GM10847 (cell line): ENCODE measurements around the gene NLN.

Experiments used
- POLR2A ChIP-seq: IDR thresholded peaks from 2 replicates; pipeline ENCODE4 v1.6.1; 2011; ENCODE audit not compliant: insufficient read length; ENCODE audit errors: extremely low read depth

Gene NLN

GRCh38 chr5:65721720-65722574 lies at the start of gene NLN, which contains the start of gene SGTB:
Gene NLN, plus strand, starts transcription at chr5:65722205. Its CDS starts 169 bp downstream, at chr5:65722374.
Gene SGTB, minus strand, starts transcription at chr5:65722109. Its CDS starts 1,302 bp downstream, at chr5:65720807.
- TF ChIP-seq POLR2A: peak; percentile 20

DNA sequence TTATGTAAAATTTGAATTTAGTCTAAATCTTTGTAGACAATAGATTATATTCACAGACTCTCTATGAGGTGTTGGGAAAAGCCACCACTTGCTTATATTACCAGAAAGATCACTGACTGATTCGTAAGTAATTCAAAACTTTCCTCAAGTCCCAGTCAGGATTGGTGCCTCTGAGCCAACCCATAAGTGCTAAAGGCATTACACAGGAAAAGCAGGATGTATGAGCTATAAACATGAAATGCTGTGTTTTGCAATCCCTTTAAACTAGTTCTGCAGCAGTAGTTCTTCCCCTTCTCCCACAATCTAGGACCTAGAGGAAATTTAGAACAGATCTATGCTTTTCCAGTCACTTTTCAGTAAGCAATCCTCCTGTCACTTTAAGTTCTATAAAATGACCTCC lies 49.2 kb upstream of the NLN start:
- no peak for TF ChIP-seq POLR2A

GRCh38 chr5:65674749-65675148 lies 47.3 kb upstream of the NLN start:
- TF ChIP-seq POLR2A: no peak

GRCh38 chr5:65682148-65682547 lies 39.9 kb upstream of the NLN start:
- TF ChIP-seq POLR2A: no peak

GRCh38 chr5:65693121-65693520 lies 28.9 kb upstream of the NLN start:
- TF ChIP-seq POLR2A: no peak

DNA sequence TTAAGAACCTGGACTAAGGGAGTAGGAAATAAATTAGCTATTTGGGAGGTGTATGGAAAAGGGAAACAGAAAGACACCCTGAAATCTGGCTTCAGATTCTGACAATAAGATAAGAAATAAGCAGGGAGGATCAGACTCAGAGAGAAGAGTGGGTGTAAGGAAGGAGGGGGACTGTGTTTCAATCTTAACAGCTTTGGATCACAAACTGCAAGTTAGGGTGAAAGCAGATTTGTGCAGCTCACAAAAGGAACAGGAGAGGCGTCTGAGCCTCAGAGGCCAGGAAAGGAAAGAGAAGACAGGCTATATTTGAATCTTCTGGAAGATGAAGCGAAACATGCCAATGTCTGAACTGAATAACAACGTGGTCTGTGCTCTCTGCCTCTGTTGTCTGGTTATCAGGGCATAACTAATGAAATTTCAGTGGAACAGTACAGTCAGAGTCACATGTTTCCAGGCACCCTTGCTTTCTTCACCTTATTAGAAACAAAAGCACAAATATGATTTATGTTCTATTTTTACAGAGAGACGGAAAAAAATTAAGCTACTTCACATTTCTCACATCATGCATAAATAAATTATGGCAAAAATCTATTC lies 26.7 kb upstream of the NLN start:
- TF ChIP-seq POLR2A: no peak

DNA sequence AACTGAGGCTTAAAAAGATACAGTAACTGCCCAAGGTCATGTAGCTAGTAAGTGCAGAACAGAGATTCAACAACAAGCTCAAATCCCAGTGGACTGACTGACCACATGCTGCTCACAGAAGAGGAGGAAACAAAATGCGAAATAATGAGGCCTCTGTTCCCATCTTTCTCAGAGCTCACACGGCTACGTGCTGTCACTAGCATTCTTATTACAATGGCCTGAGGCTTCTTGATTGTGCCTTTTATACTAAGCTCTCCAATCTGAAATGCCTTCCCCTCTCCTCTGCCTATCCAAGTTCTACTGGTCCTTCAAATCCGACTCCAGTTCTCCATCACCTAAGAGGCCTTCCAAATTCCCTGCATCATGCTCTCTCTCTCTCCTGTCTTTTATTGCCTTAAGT lies 26.1 kb upstream of the NLN start:
- TF ChIP-seq POLR2A: no peak

DNA sequence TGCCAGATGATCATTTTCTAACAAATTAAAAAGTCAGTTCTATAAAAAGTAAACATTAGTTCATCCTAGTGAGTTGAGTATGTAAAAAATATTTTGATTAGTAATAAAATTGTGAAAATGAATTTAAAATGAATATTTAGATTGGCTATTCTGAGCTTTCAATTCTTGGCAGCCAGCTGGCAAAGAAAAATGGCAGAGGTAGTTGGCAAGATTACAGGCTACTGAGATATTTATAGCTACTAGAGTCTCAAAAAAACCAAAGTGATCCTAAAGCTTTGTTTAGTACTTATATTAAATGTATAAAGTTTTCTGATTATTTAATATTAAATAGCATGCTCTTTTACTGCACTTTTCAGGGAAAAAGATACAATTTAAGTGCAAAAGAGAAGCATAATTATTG lies 25.1 kb upstream of the NLN start:
- TF ChIP-seq POLR2A: no peak

DNA sequence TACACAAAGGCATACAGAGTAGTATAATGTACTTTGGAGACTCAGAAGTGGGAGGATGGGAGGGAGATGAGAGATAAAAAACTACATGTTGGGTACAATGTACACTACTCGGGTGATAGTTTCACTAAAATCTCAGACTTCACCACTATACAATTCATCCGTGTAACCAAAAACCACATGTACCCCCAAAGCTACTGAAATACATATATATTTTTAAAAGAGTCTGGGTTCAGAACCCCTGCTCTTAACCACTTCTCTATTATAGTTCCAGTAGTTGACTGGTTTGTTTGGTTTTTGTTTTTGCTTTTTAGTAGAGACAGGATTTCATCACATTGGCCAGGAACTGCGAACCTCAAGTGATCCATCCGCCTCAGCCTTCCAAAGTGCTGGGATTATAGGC lies 22.7 kb upstream of the NLN start:
- no peak for TF ChIP-seq POLR2A

DNA sequence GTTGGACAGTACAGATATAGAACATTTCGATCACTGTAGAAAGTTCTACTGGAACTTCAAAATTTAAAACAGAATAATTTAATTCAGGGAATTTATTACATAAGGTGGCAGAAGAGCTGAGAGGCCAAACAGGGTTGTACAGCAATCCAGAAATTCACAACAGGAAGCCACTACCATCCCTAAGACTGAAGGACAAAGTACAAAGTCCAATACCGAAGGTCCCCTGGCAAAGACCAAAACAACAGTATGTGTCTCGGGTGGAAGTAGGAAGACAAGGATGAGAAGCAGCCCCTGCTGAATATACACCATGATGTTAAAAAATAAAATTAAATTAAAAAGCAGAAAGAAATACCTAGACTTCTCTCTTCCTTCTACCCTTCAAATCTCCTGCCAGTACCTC lies 20.0 kb upstream of the NLN start:
- TF ChIP-seq POLR2A: no peak

- TF ChIP-seq POLR2A: no peak
These were observed 17.3 kb upstream of the NLN start for GRCh38 chr5:65704621-65705239.

DNA sequence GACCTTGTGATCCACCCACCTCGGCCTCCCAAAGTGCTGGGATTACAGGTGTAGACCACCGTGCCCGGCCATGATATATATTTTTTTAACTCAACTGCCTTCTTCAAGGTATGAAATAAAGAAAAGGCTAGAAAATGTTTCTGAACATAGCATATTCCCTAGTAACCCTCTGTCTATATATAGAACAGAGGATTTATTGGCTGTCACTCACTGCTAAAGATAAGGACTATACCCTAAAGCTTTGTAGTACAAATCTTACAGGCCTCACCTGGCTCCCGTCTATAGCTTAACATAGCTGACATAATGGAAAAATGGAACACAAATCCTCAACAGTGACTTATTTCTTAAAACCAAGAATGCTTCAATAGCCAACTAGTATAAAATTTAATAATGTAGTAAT lies 14.3 kb upstream of the NLN start:
- no peak for TF ChIP-seq POLR2A

- no peak for TF ChIP-seq POLR2A
These were observed 13.9 kb upstream of the NLN start for GRCh38 chr5:65708145-65708544.

- TF ChIP-seq POLR2A: no peak
These were observed 3.3 kb upstream of the NLN start for GRCh38 chr5:65718576-65719310.

- no peak for TF ChIP-seq POLR2A
These were observed 820 bp upstream of the NLN start for GRCh38 chr5:65721050-65721719.
